ENCODE results near the gene SH3PXD2A. TPM values are rescaled to one million over a fixed set of nuclear protein-coding genes. Genes with fewer than 3 reads are reported as not detected.

The SH3PXD2A gene
- total and polyA plus RNA-seq, 2 experiments from 2014 or later, result 1.8 to 5.0 TPM

- H3F3A ChIP-seq (replicated peaks; ENCODE audit: low read depth), result no peaks in the 10 kb centered on the region
- H3K4me1 Mint-ChIP-seq, result peaks cover 36% of the 10 kb centered on the region
- H3K4me1 ChIP-seq (ENCODE audit: insufficient read depth), result peaks cover 21% of the 10 kb centered on the region
- no peak for DNase-seq (ENCODE audit: low spot score)
- H3K79me2 ChIP-seq (replicated peaks; ENCODE audit: insufficient read depth), result no peaks in the 10 kb centered on the region
- no peaks in the 10 kb centered on the region for H3K36me3 Mint-ChIP-seq (ENCODE audit: low read depth)
- no peaks in the 10 kb centered on the region for H3K27me3 ChIP-seq (ENCODE audit: insufficient read depth)
- no peak overlapping the region for H3K4me3 Mint-ChIP-seq
- TF ChIP-seq STAT1 (IDR thresholded peaks at IDR 0.05; ENCODE audit: unreplicated experiment) (no peak), JUNB (IDR thresholded peaks at IDR 0.05; ENCODE audit: unreplicated experiment) (no peak), ZNF114 (CRISPR knock-in tag; IDR thresholded peaks at IDR 0.05) (no peak), NANOG (IDR thresholded peaks at IDR 0.05; ENCODE audit: borderline replicate concordance) (no peak), CTCF (conservative IDR thresholded peaks at IDR 0.05; ENCODE audit: low read depth in 2 of 2) (no peak), EZH2phosphoT487 (IDR thresholded peaks at IDR 0.05; ENCODE audit: unreplicated experiment) (no peak), CREB1 (CRISPR knock-in tag; IDR thresholded peaks at IDR 0.05; ENCODE audit: low read depth) (no peak), REST (IDR thresholded peaks at IDR 0.05; ENCODE audit: unreplicated experiment) (no peak), ETS1 (IDR thresholded peaks at IDR 0.05) (no peak), EZH2 (IDR thresholded peaks at IDR 0.05; ENCODE audit: low read depth, unreplicated experiment) (no peak), ZNF331 (CRISPR knock-in tag; IDR thresholded peaks at IDR 0.05; ENCODE audit: low read depth) (no peak), POLR2AphosphoS5 (IDR thresholded peaks at IDR 0.05; ENCODE audit: low read depth) (no peak), ZNF462 (CRISPR knock-in tag; IDR thresholded peaks at IDR 0.05) (no peak)
- no peak overlapping the region for H3K27ac ChIP-seq (ENCODE audit: low read depth)
- no peak overlapping the region for H3K4me3 ChIP-seq
- no peaks in the 10 kb centered on the region for H3K9me2 ChIP-seq (ENCODE audit: insufficient read depth)
- no peak for ATAC-seq
- H3K4me2 ChIP-seq, result no peak overlapping the region
- H3K9me3 Mint-ChIP-seq, result no peaks in the 10 kb centered on the region
- no peaks in the 10 kb centered on the region for H3K36me3 ChIP-seq (ENCODE audit: insufficient read depth)
- no peak overlapping the region for H3K27ac Mint-ChIP-seq
- no peak overlapping the region for H2AFZ ChIP-seq
- no peaks in the 10 kb centered on the region for H4K20me1 ChIP-seq (replicated peaks; ENCODE audit: insufficient read depth)
- peaks cover 6% of the 10 kb centered on the region for H3K27me3 Mint-ChIP-seq (ENCODE audit: insufficient read depth, low read depth, poor library complexity)
Measured at GRCh38 chr10:103727991-103728689, 127.2 kb downstream of the SH3PXD2A start.
